Caco-2 (cell line): ENCODE data around the gene NR2C1. TPM values are rescaled to one million over a fixed set of nuclear protein-coding genes. Genes with fewer than 3 reads are reported as not detected.

Experiments used
- BruUV-seq: library from RNA; stranded (reverse); fragments of 400-500 nt; replicated peaks from 2 replicates; lab custom pipeline; 2021; lab: Mats Ljungman, UMichigan
- CTCF ChIA-PET: fragments of 300-600 bp; sonication (Branson Sonifier 250); formaldehyde crosslinking; loops from one replicate; lab custom pipeline; 2022; ENCODE audit warnings: antibody characterized with exemption; lab: Charles Lee
- POLR2A ChIA-PET: fragments of 300-600 bp; sonication (Branson Sonifier 250); formaldehyde crosslinking; loops from one replicate; lab custom pipeline; 2022; ENCODE audit warnings: antibody characterized with exemption; lab: Charles Lee
- DNase-seq, 2 experiments: peaks; one replicate each; pipeline versions ENCODE4 v3.0.0 to v3.0.0-alpha.2; 2020 to 2022
- H3K27me3 ChIP-seq: replicated peaks from 2 replicates; pipeline ENCODE4 v1.6.0; 2011; ENCODE audit warnings: low read length; ENCODE audit not compliant: control insufficient read depth, insufficient read depth
- H3K36me3 ChIP-seq: 2 replicates; pipeline ENCODE4 v1.5.1; 2011; ENCODE audit warnings: low read length; ENCODE audit not compliant: control insufficient read depth, insufficient read depth
- H3K4me1 ChIP-seq: fragments of 250-450 bp; sonication (Bioruptor Pico); 2 replicates; pipeline ENCODE4 v1.5.1; 2020; ENCODE audit warnings: mild to moderate bottlenecking
- H3K4me3 ChIP-seq: 2 replicates; pipeline ENCODE4 v1.5.1; 2011; ENCODE audit warnings: low read depth, mild to moderate bottlenecking, control low read depth, low read length
- H3K9me3 ChIP-seq: fragments of 250-450 bp; sonication (Bioruptor Pico); 2 replicates; pipeline ENCODE4 v1.5.1; 2020; ENCODE audit warnings: mild to moderate bottlenecking, moderate library complexity
- H3K27ac Mint-ChIP-seq: one replicate; pipeline ENCODE4 v1.8.0; 2022; ENCODE audit warnings: mixed read lengths; ENCODE audit not compliant: unreplicated experiment
- H3K27me3 Mint-ChIP-seq: one replicate; pipeline ENCODE4 v1.8.0; 2022; ENCODE audit warnings: mixed read lengths; ENCODE audit not compliant: insufficient read depth, unreplicated experiment
- H3K36me3 Mint-ChIP-seq: one replicate; pipeline ENCODE4 v1.8.0; 2022; ENCODE audit warnings: mild to moderate bottlenecking, mixed read lengths; ENCODE audit not compliant: insufficient read depth, unreplicated experiment
- H3K4me1 Mint-ChIP-seq: one replicate; pipeline ENCODE4 v1.8.0; 2022; ENCODE audit warnings: low read depth, mixed read lengths; ENCODE audit not compliant: unreplicated experiment
- H3K4me3 Mint-ChIP-seq: one replicate; pipeline ENCODE4 v1.8.0; 2022; ENCODE audit warnings: mild to moderate bottlenecking, moderate library complexity, mixed read lengths; ENCODE audit not compliant: unreplicated experiment
- H3K9me3 Mint-ChIP-seq: one replicate; pipeline ENCODE4 v1.8.0; 2022; ENCODE audit warnings: mixed read lengths; ENCODE audit not compliant: unreplicated experiment
- intact Hi-C: fragments of 100-400 bp; cut with micrococcal nuclease; formaldehyde crosslinking; loops from one replicate; pipeline ENCODE4 v1.10.0; 2022; ENCODE audit not compliant: unreplicated experiment
- total RNA-seq: library from RNA; stranded (reverse); gene quantifications from 2 replicates; pipeline ENCODE4 v1.2.3, GENCODE V29; 2022
- TF ChIP-seq, protein P1 (sequence below), 2 experiments: fragments of 200-600 bp in 1 of 2; IDR thresholded peaks; 1 replicate in 1 of 2; 2 replicates in 1 of 2; pipeline versions ENCODE4 v1.5.1 to v1.8.0; 2011 to 2022; ENCODE audit warnings: antibody characterized with exemption in 1 of 2, control low read depth in 1 of 2, inconsistent platforms in 1 of 2, low read depth in 1 of 2, low read length in 1 of 2, mild to moderate bottlenecking in 1 of 2, moderate library complexity in 1 of 2; ENCODE audit not compliant: insufficient read depth in 1 of 2, severe bottlenecking in 1 of 2, unreplicated experiment in 1 of 2

NR2C1 gene
- total RNA-seq, 1 experiment from 2014 or later, result 51.1 TPM

DNA sequence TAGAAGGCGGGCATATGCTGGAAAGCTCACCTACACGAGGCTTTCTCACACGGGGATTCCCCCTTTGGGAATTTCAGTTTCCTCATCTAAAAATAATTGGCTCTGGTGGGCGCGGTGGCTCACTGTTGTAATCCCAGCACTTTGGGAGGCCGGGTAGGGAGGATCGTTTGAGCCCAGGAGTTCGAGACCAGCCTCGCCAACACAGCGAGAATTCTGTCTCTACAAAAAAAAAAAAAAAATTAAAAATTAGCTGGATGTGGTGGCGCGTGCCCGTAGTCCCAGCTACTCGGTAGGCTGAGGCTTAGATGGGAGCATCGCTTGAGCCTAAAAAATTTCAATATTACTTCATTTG is 69.5 kb downstream of the NR2C1 start:
- ChIA-PET POLR2A (interaction anchor here (0.5 to 0.8 kb wide), 7 partner anchors 31 to 858 kb away, joined by 3 to 14 read pairs (median 3); no protein-coding TSS in a partner anchor), CTCF (interaction anchor here (0.8 to 1.4 kb wide), 2 partner anchors 10 to 69 kb away, joined by 4 to 5 read pairs; partner anchors contain the start of gene NR2C1)
- H3K36me3 ChIP-seq, result peaks cover 2% of the 10 kb centered on the region
- H3K4me1 ChIP-seq, result peaks cover 4% of the 10 kb centered on the region; the same call in 1 of the 2 replicates
- BruUV-seq, result TSS peak; percentile 62
- H3K27me3 Mint-ChIP-seq, result no peaks in the 10 kb centered on the region
- H3K27me3 ChIP-seq, result no peaks in the 10 kb centered on the region
- peaks cover 18% of the 10 kb centered on the region for H3K9me3 Mint-ChIP-seq
- intact Hi-C loops, result no loop called here
- H3K9me3 ChIP-seq, result peaks cover 9% of the 10 kb centered on the region; the same call in 1 of the 2 replicates
- peak overlapping the region; percentile 58 for H3K4me3 ChIP-seq
- peak overlapping the region; percentile 97 for H3K27ac Mint-ChIP-seq
- TF ChIP-seq, protein P1, sequence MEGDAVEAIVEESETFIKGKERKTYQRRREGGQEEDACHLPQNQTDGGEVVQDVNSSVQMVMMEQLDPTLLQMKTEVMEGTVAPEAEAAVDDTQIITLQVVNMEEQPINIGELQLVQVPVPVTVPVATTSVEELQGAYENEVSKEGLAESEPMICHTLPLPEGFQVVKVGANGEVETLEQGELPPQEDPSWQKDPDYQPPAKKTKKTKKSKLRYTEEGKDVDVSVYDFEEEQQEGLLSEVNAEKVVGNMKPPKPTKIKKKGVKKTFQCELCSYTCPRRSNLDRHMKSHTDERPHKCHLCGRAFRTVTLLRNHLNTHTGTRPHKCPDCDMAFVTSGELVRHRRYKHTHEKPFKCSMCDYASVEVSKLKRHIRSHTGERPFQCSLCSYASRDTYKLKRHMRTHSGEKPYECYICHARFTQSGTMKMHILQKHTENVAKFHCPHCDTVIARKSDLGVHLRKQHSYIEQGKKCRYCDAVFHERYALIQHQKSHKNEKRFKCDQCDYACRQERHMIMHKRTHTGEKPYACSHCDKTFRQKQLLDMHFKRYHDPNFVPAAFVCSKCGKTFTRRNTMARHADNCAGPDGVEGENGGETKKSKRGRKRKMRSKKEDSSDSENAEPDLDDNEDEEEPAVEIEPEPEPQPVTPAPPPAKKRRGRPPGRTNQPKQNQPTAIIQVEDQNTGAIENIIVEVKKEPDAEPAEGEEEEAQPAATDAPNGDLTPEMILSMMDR (IDR thresholded peaks at IDR 0.05; ENCODE audit: insufficient read depth in 1 of 2, low read depth in 1 of 2, low read length in 1 of 2, severe bottlenecking in 1 of 2, unreplicated experiment in 1 of 2), result no peak
- DNase-seq, result no peak
- H3K36me3 Mint-ChIP-seq, result peaks cover 8% of the 10 kb centered on the region
- H3K4me1 Mint-ChIP-seq, result peaks cover 12% of the 10 kb centered on the region
- H3K4me3 Mint-ChIP-seq, result peak overlapping the region; percentile 91

DNA sequence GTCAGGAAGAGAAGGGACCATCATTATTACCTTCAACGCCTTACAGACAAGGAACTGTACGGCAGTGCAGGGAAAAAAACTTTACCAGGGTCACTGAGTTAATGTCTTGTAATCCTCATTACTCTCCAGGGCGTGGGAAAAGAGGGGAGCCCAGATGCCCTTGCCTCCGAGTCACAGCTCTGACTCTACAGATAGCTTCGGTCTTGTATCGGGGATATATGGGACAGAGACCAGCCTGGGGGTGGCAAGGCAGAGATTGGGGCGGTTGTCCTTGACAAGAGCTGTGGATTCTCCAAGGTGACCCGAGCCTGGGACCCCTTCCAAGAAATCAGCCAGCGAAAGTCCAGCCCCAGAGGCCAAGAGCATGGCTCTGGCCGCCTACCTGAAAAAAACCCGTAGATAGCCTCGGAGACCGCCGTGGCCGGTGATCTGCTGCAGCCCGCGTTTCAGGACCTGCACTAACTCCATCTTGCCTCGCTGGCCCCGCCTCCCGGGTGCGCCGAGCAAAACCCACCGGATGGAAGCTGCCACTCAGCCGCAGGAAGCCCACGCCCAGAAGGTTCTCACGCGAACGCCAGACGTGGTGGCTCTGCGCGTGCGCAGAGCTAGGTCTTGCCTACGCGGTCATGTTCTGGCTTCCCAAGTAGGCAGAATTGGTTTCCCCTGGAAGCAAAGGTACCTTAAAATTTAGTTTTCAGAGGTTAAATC is 70.1 kb downstream of the NR2C1 start, which contains the start of gene NDUFA12:
NDUFA12 (minus strand) TSS at position 485 of the 708 bp plus-strand sequence; CDS start at position 468, 17 bp downstream.
- Mint-ChIP-seq H3K36me3 (peaks cover 10% of the 10 kb centered on the region), H3K27ac (peak within 1 kb of the TSS; percentile 97), H3K4me3 (peak within 1 kb of the TSS; percentile 91), H3K4me1 (peaks cover 12% of the 10 kb centered on the region), H3K9me3 (peaks cover 18% of the 10 kb centered on the region), H3K27me3 (no peaks in the 10 kb centered on the region)
- TSS peak; percentile 37 for BruUV-seq
- POLR2A ChIA-PET, result interaction anchor here (0.5 to 0.8 kb wide), 7 partner anchors 30 to 858 kb away, joined by 3 to 14 read pairs (median 3); no protein-coding TSS in a partner anchor
- TF ChIP-seq, protein P1 (IDR thresholded peaks at IDR 0.05; ENCODE audit: insufficient read depth in 1 of 2, low read depth in 1 of 2, low read length in 1 of 2, severe bottlenecking in 1 of 2, unreplicated experiment in 1 of 2), result no peak
- intact Hi-C loops, result no loop called here
- H3K27me3 ChIP-seq, result no peaks in the 10 kb centered on the region
- H3K9me3 ChIP-seq, result peaks cover 9% of the 10 kb centered on the region; the same call in 1 of the 2 replicates
- peak within 1 kb of the TSS; percentile 58 for H3K4me3 ChIP-seq
- peaks cover 2% of the 10 kb centered on the region for H3K36me3 ChIP-seq
- DNase-seq, result peak; percentile 96 to 97
- CTCF ChIA-PET, result interaction anchor here (0.8 to 1.4 kb wide), 2 partner anchors 11 to 70 kb away, joined by 4 to 5 read pairs; partner anchors contain the start of gene NR2C1
- H3K4me1 ChIP-seq, result peaks cover 4% of the 10 kb centered on the region; the same call in 1 of the 2 replicates

DNA sequence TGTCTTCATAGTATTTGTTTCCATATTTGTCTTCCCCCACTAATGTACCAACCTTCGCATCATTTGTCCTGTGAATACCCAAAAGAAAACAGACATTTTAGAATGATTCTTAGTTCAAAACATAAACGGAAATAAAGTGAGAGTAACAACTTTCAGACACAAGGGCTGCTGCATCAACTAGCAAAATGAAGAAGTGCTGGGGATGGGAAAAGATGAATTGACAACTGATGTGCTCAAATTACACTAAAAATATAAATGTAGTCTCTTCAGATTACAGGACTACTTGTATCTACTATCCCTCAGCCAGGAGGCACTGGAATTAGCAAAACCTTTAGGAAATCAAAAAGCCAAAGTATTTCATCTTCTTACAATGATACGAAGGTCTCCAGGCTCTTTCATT is 70.7 kb downstream of the NR2C1 start:
- no TSS peak for BruUV-seq
- Mint-ChIP-seq H3K27ac (peak overlapping the region; percentile 97), H3K36me3 (peaks cover 10% of the 10 kb centered on the region), H3K9me3 (peaks cover 18% of the 10 kb centered on the region), H3K4me1 (peaks cover 12% of the 10 kb centered on the region), H3K27me3 (no peaks in the 10 kb centered on the region), H3K4me3 (peak overlapping the region; percentile 91)
- TF ChIP-seq, protein P1 (IDR thresholded peaks at IDR 0.05; ENCODE audit: insufficient read depth in 1 of 2, low read depth in 1 of 2, low read length in 1 of 2, severe bottlenecking in 1 of 2, unreplicated experiment in 1 of 2), result no peak
- DNase-seq, result no peak
- Histone ChIP-seq H3K27me3 (no peaks in the 10 kb centered on the region), H3K4me3 (peak overlapping the region; percentile 58), H3K36me3 (peaks cover 2% of the 10 kb centered on the region), H3K9me3 (peaks cover 8% of the 10 kb centered on the region; the same call in 1 of the 2 replicates), H3K4me1 (peaks cover 4% of the 10 kb centered on the region; the same call in 1 of the 2 replicates)
- intact Hi-C loops, result no loop called here
- CTCF ChIA-PET, result interaction anchor here (1.4 kb wide), 1 partner anchor 71 kb away, joined by 5 read pairs; the partner anchor contains the start of gene NR2C1
- POLR2A ChIA-PET, result no interaction called here
